HG02852 (cell line): ENCODE data around the gene ABCA7.

Experiments
- ATAC-seq: cut with Tn5 transposase; IDR thresholded peaks from one replicate; pipeline ENCODE4 v1.9.1; 2021; ENCODE audit warnings: mild to moderate bottlenecking, moderate library complexity; ENCODE audit not compliant: unreplicated experiment

ABCA7 gene

GRCh38 chr19:1039646-1040475 lies at the start of gene ABCA7:
TSS of gene ABCA7 (plus strand) at chr19:1040107. CDS start at chr19:1041362, 1,255 bp downstream.
- ATAC-seq = peak; percentile 71

- ATAC-seq = no peak
These were observed 49.8 kb upstream of the ABCA7 start for GRCh38 chr19:990119-990571.

- no peak for ATAC-seq
These were observed 49.2 kb upstream of the ABCA7 start for GRCh38 chr19:990746-991145.

GRCh38 chr19:991174-991931 lies 48.6 kb upstream of the ABCA7 start:
- ATAC-seq = no peak

GRCh38 chr19:991932-992669 lies 47.8 kb upstream of the ABCA7 start:
- ATAC-seq = no peak

- no peak for ATAC-seq
These were observed 47.2 kb upstream of the ABCA7 start for GRCh38 chr19:992670-993055.

- no peak for ATAC-seq
These were observed 46.5 kb upstream of the ABCA7 start for GRCh38 chr19:993361-993830.

GRCh38 chr19:993831-994393 lies 46.0 kb upstream of the ABCA7 start:
- ATAC-seq = no peak

GRCh38 chr19:994516-994915 lies 45.4 kb upstream of the ABCA7 start:
- no peak for ATAC-seq

- ATAC-seq = no peak
These were observed 44.7 kb upstream of the ABCA7 start for GRCh38 chr19:995051-995827.

GRCh38 chr19:996051-996838 lies 43.7 kb upstream of the ABCA7 start:
- no peak for ATAC-seq

GRCh38 chr19:998064-998463 lies 41.8 kb upstream of the ABCA7 start:
- no peak for ATAC-seq

GRCh38 chr19:999379-999719 lies 40.6 kb upstream of the ABCA7 start:
- no peak for ATAC-seq

- no peak for ATAC-seq
These were observed 39.8 kb upstream of the ABCA7 start, which contains the start of gene GRIN3B for GRCh38 chr19:1000095-1000494. TSS of gene GRIN3B (plus strand) at chr19:1000419. CDS start at chr19:1000438, 19 bp downstream.

- ATAC-seq = no peak
These were observed 39.0 kb upstream of the ABCA7 start for GRCh38 chr19:1000591-1001537.

- ATAC-seq = no peak
These were observed 38.3 kb upstream of the ABCA7 start for GRCh38 chr19:1001538-1002166.

- no peak for ATAC-seq
These were observed 37.3 kb upstream of the ABCA7 start for GRCh38 chr19:1002600-1002999.

- ATAC-seq = no peak
These were observed 36.6 kb upstream of the ABCA7 start for GRCh38 chr19:1003283-1003682.
